Gastrocnemius medialis (tissue), 4 donors: ENCODE measurements around the gene NYAP2. TPM values are rescaled to one million over a fixed set of nuclear protein-coding genes. Genes with fewer than 3 reads are reported as not detected.

ENCODE experiments used
- ATAC-seq, 2 donors: fragments of 150-250 bp; one replicate each; pipeline ENCODE4 v1.9.1; 2016
- DNase-seq, 2 donors: peaks; one replicate each; pipeline ENCODE4 v3.0.0-alpha.2; 2019
- H3K27ac ChIP-seq, 4 donors: fragments of 200-600 bp; sonication (generic); 1 replicate in 1 of 4; 2 replicates in 3 of 4; pipeline ENCODE4 v1.5.1; 2016 to 2018; ENCODE audit warnings: mild to moderate bottlenecking in 2 of 4, moderate library complexity in 1 of 4
- H3K27me3 ChIP-seq, 3 donors: fragments of 200-600 bp; sonication (generic) in 2 of 3; 1 replicate in 1 of 3; 2 replicates in 2 of 3; pipeline versions ENCODE4 v1.5.1 to v1.6.0; 2016 to 2019; ENCODE audit warnings: mild to moderate bottlenecking in 1 of 3, moderate library complexity in 1 of 3
- H3K36me3 ChIP-seq, 2 donors: fragments of 200-600 bp; sonication (generic) in 1 of 2; one replicate each; pipeline ENCODE4 v1.5.1; 2017 to 2018
- H3K4me1 ChIP-seq, 2 donors: fragments of 200-600 bp; sonication (generic) in 1 of 2; one replicate each; pipeline ENCODE4 v1.5.1; 2016 to 2017; ENCODE audit warnings: mild to moderate bottlenecking in 2 of 2
- H3K4me3 ChIP-seq, 4 donors: fragments of 200-600 bp; sonication (generic) in 3 of 4; 1 replicate in 1 of 4; 2 replicates in 3 of 4; pipeline ENCODE4 v1.5.1; 2016 to 2019; ENCODE audit warnings: mild to moderate bottlenecking in 2 of 4
- H3K9me3 ChIP-seq, 3 donors: fragments of 200-600 bp; sonication (generic) in 2 of 3; 1 replicate in 1 of 3; 2 replicates in 2 of 3; pipeline ENCODE4 v1.5.1; 2016 to 2019
- POLR2A ChIP-seq, 2 donors: fragments of 450-650 bp; IDR thresholded peaks; one replicate each; pipeline ENCODE4 v1.6.1; 2017; ENCODE audit warnings: antibody characterized with exemption in 2 of 2, mild to moderate bottlenecking in 2 of 2, moderate library complexity in 2 of 2
- in situ Hi-C, 4 donors: fragments of 200-750 bp; cut with MboI; loops; one replicate each; pipeline versions ENCODE4 v1.15.0 to v1.8.0; 2017; ENCODE audit warnings: low sequenced_read_pairs in 4 of 4
- intact Hi-C: fragments of 100-400 bp; cut with DNase I; formaldehyde crosslinking; loops from one replicate; pipeline ENCODE4 v1.15.1; 2023; ENCODE audit warnings: low total_unique reads
- total RNA-seq, 4 donors: library from RNA; depleted of rRNA; stranded (reverse); fragments of >200 nt; gene quantifications; one replicate each; pipeline versions ENCODE4 v1.1.0 to v1.2.3, GENCODE V29; 2016
- TF ChIP-seq, protein P1 (sequence below), 5 experiments: fragments of 450-650 bp in 3 of 5; fragments of 200-600 bp in 2 of 5; sonication (generic) in 2 of 5; IDR thresholded peaks in 4 of 5; conservative IDR thresholded peaks in 1 of 5; 1 replicate in 4 of 5; 2 replicates in 1 of 5; pipeline ENCODE4 v1.5.1; 2016 to 2019; ENCODE audit warnings: antibody characterized with exemption in 5 of 5, mild to moderate bottlenecking in 3 of 5, moderate library complexity in 3 of 5

The NYAP2 gene
- total RNA-seq, 4 donors from 2014 or later, result 0.36 to 1.7 (median 1.5) TPM

DNA sequence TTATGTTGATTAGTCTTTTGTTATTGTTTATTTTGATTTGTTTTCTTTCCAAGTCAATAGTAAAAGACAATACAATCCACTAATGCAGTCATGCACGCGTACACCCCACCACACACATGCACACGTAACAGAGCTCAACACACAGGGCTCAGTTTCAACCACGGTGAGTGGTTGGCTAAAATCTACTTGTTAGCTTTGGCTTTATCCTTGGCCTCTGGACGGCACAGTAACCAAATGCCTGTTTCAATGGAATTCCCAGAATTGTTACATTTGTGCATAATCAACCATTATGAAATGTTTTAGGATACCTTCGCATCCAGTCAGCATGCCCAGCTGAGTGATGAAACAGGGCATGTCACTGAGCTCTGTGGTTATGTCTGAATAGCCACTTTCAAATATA lies 53.2 kb downstream of the NYAP2 start:
- intact Hi-C loops (no loop called here), in situ Hi-C loops (no loop called here)
- Histone ChIP-seq H3K9me3 (no peaks in the 10 kb centered on the region), H3K36me3 (no peaks in the 10 kb centered on the region), H3K27me3 (no peaks in the 10 kb centered on the region), H3K4me1 (no peaks in the 10 kb centered on the region), H3K4me3 (no peak overlapping the region), H3K27ac (no peak overlapping the region)
- ATAC-seq (no peak), DNase-seq (no peak)
- no peak for TF ChIP-seq POLR2A (IDR thresholded peaks at IDR 0.05)
- TF ChIP-seq, protein P1, sequence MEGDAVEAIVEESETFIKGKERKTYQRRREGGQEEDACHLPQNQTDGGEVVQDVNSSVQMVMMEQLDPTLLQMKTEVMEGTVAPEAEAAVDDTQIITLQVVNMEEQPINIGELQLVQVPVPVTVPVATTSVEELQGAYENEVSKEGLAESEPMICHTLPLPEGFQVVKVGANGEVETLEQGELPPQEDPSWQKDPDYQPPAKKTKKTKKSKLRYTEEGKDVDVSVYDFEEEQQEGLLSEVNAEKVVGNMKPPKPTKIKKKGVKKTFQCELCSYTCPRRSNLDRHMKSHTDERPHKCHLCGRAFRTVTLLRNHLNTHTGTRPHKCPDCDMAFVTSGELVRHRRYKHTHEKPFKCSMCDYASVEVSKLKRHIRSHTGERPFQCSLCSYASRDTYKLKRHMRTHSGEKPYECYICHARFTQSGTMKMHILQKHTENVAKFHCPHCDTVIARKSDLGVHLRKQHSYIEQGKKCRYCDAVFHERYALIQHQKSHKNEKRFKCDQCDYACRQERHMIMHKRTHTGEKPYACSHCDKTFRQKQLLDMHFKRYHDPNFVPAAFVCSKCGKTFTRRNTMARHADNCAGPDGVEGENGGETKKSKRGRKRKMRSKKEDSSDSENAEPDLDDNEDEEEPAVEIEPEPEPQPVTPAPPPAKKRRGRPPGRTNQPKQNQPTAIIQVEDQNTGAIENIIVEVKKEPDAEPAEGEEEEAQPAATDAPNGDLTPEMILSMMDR (IDR thresholded peaks at IDR 0.05 in 4 of 5, conservative IDR thresholded peaks at IDR 0.05 in 1 of 5), result no peak

GRCh38 chr2:225454412-225454811 lies 54.9 kb downstream of the NYAP2 start:
- Histone ChIP-seq H3K4me3 (no peak overlapping the region), H3K27me3 (no peaks in the 10 kb centered on the region), H3K9me3 (no peaks in the 10 kb centered on the region), H3K36me3 (no peaks in the 10 kb centered on the region), H3K4me1 (no peaks in the 10 kb centered on the region), H3K27ac (no peak overlapping the region)
- in situ Hi-C loops, result no loop called here
- DNase-seq (no peak), ATAC-seq (no peak)
- intact Hi-C loops, result no loop called here
- no peak for TF ChIP-seq POLR2A (IDR thresholded peaks at IDR 0.05)
- TF ChIP-seq, protein P1 (IDR thresholded peaks at IDR 0.05 in 4 of 5, conservative IDR thresholded peaks at IDR 0.05 in 1 of 5), result no peak

DNA sequence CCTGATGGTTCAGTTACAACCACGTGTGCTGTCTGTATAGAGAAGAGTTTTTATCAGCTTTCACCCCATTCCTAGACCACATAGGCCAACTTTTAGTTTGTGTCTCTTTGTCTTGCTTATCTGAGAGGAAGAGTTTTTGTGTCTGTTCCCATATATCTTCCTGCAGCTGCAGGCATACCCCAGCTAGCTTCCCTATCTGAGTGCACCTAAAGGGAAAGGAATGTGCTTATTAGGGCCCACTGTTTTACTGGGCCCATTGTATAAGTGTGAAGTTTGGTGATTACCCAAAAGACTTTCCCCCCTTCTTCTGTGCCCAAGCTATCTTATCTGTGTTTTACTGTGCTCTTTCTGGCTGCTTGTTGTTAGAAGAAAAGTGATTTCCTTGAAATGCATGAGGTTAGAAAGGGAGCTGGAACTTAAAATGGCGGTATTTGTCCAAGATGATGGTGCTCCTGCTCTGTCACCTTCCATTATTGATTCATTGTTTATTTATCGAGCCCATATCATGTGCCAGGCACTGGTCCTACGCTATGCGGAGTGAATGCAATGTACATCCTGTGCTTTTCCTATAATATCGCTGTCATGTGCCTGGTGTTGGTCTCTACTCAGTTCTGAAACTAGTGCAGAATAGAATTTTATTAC lies 57.2 kb downstream of the NYAP2 start:
- no peak for ATAC-seq
- no peaks in the 10 kb centered on the region for H3K27me3 ChIP-seq
- H3K4me3 ChIP-seq, result no peak overlapping the region
- DNase-seq, result no peak
- TF ChIP-seq, protein P1 (IDR thresholded peaks at IDR 0.05 in 4 of 5, conservative IDR thresholded peaks at IDR 0.05 in 1 of 5), result no peak
- no peak overlapping the region for H3K27ac ChIP-seq
- in situ Hi-C loops (no loop called here), intact Hi-C loops (no loop called here)
- H3K36me3 ChIP-seq, result no peaks in the 10 kb centered on the region
- H3K4me1 ChIP-seq, result no peaks in the 10 kb centered on the region
- no peaks in the 10 kb centered on the region for H3K9me3 ChIP-seq

DNA sequence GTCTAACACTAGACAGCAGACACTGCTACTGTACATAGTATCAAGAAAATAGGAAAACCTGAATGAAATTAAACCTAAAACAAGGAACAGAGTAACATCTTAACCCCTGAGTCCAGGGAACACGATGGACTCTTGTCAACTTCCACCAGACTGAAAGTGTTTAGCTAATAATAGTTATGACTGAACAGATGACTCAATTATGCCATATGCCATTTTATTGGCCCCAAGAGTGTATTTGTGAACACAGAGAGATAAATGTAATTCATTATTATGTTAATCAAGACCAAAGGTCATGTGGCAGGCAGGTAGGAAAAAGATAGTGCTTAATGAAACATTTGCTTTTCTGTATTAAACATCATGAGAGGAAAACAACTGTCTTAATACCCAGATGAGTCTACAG lies 58.0 kb downstream of the NYAP2 start:
- TF ChIP-seq, protein P1 (IDR thresholded peaks at IDR 0.05 in 4 of 5, conservative IDR thresholded peaks at IDR 0.05 in 1 of 5), result no peak
- no peak for TF ChIP-seq POLR2A (IDR thresholded peaks at IDR 0.05)
- no peaks in the 10 kb centered on the region for H3K9me3 ChIP-seq
- no peak overlapping the region for H3K27ac ChIP-seq
- H3K27me3 ChIP-seq, result no peaks in the 10 kb centered on the region
- ATAC-seq, result no peak
- in situ Hi-C loops, result no loop called here
- no peaks in the 10 kb centered on the region for H3K36me3 ChIP-seq
- no peak overlapping the region for H3K4me3 ChIP-seq
- intact Hi-C loops, result no loop called here
- DNase-seq, result no peak
- H3K4me1 ChIP-seq, result no peaks in the 10 kb centered on the region
